DMS 273 treated with DMSO at 0.1 percent for 48 hours (cell line): Measurements from ENCODE around the gene MED26.
A peak's percentile ranks its signal among the peaks of the same experiment; 100 is the strongest.
"Not testable (repeated sequence)": the region's sequence is repeated elsewhere in the genome, so short reads cannot be mapped to it uniquely, and the experiment has no call there.

Experiments used
- DNase-seq: peaks from one replicate; lab custom pipeline; 2025; lab: John Stamatoyannopoulos, UW

The MED26 gene

GRCh38 chr19:16628183-16628983 lies at the start of gene MED26:
TSS of gene MED26 (minus strand) at chr19:16628204. CDS start at chr19:16627943, 261 bp downstream.
- peak; percentile 70 for DNase-seq

GRCh38 chr19:16677055-16677454 lies 49.1 kb upstream of the MED26 start:
- DNase-seq = no peak

GRCh38 chr19:16676101-16676798 lies 48.2 kb upstream of the MED26 start:
- no peak for DNase-seq

- DNase-seq = not testable (repeated sequence)
These were observed 45.8 kb upstream of the MED26 start for GRCh38 chr19:16673839-16674238.

- DNase-seq = no peak
These were observed 45.2 kb upstream of the MED26 start for GRCh38 chr19:16673231-16673630.

- no peak for DNase-seq
These were observed 43.8 kb upstream of the MED26 start for GRCh38 chr19:16671652-16672274.

GRCh38 chr19:16670291-16670690 lies 42.3 kb upstream of the MED26 start:
- no peak for DNase-seq

- not testable (repeated sequence) for DNase-seq
These were observed 40.7 kb upstream of the MED26 start for GRCh38 chr19:16668702-16669101.

GRCh38 chr19:16668176-16668575 lies 40.2 kb upstream of the MED26 start:
- no peak for DNase-seq

GRCh38 chr19:16661480-16662034 lies 33.6 kb upstream of the MED26 start:
- DNase-seq = no peak

GRCh38 chr19:16660763-16661479 lies 32.9 kb upstream of the MED26 start, which contains the start of gene TMEM38A:
TSS of gene TMEM38A (plus strand) at chr19:16661139. CDS start at chr19:16661218, 79 bp downstream.
- DNase-seq = no peak

GRCh38 chr19:16659832-16660708 lies 32.1 kb upstream of the MED26 start, which contains the start of gene SMIM7:
TSS of gene SMIM7 (minus strand) at chr19:16660144. CDS start at chr19:16660110, 34 bp downstream.
- DNase-seq = peak; percentile 95

- no peak for DNase-seq
These were observed 31.4 kb upstream of the MED26 start for GRCh38 chr19:16659464-16659831.

GRCh38 chr19:16657384-16657783 lies 29.4 kb upstream of the MED26 start:
- no peak for DNase-seq

GRCh38 chr19:16655727-16656126 lies 27.7 kb upstream of the MED26 start:
- DNase-seq = no peak

- DNase-seq = peak; percentile 32
These were observed 26.6 kb upstream of the MED26 start for GRCh38 chr19:16654627-16655026.

- no peak for DNase-seq
These were observed 26.1 kb upstream of the MED26 start for GRCh38 chr19:16654140-16654539.

GRCh38 chr19:16652854-16653253 lies 24.9 kb upstream of the MED26 start:
- no peak for DNase-seq

GRCh38 chr19:16651421-16652188 lies 23.6 kb upstream of the MED26 start:
- DNase-seq = not testable (repeated sequence)

GRCh38 chr19:16650821-16651220 lies 22.8 kb upstream of the MED26 start:
- no peak for DNase-seq
